LHCN-M2 (cell line): ENCODE data around the gene HTR5A. TPM values are rescaled to one million over a fixed set of nuclear protein-coding genes. Genes with fewer than 3 reads are reported as not detected.
"Not testable (repeated sequence)": the region's sequence is repeated elsewhere in the genome, so short reads cannot be mapped to it uniquely, and the experiment has no call there.

Source experiments
- DNase-seq: peaks from one replicate; pipeline ENCODE4 v3.0.0-alpha.2; 2012; ENCODE audit warnings: low read depth
- polyA plus RNA-seq: library from polyadenylated mRNA; unstranded; fragments of >200 nt; gene quantifications from one replicate; pipeline ENCODE4 v1.2.1, GENCODE V29; 2012; ENCODE audit warnings: missing spikeins
- total RNA-seq: library from RNA; depleted of rRNA; stranded (reverse); fragments of >200 nt; gene quantifications from 2 replicates; pipeline ENCODE4 v1.2.3, GENCODE V29; 2014; rRNA removed

HTR5A gene
- total RNA-seq: not detected in 2 replicates
- not detected for polyA plus RNA-seq

GRCh38 chr7:155069992-155070751, at the start of gene HTR5A:
Gene HTR5A, plus strand, starts transcription at chr7:155070324. Its CDS starts 576 bp downstream, at chr7:155070900.
- DNase-seq: peak; percentile 89

- peak; percentile 15 for DNase-seq
Measured at GRCh38 chr7:155020996-155021395, 49.1 kb upstream of the HTR5A start.

- DNase-seq: no peak
Measured at GRCh38 chr7:155021699-155022145, 48.4 kb upstream of the HTR5A start.

GRCh38 chr7:155027879-155028278, 42.2 kb upstream of the HTR5A start:
- DNase-seq: no peak

GRCh38 chr7:155032978-155033377, 37.1 kb upstream of the HTR5A start:
- no peak for DNase-seq

- not testable (repeated sequence) for DNase-seq
Measured at GRCh38 chr7:155034495-155034894, 35.6 kb upstream of the HTR5A start.

DNA sequence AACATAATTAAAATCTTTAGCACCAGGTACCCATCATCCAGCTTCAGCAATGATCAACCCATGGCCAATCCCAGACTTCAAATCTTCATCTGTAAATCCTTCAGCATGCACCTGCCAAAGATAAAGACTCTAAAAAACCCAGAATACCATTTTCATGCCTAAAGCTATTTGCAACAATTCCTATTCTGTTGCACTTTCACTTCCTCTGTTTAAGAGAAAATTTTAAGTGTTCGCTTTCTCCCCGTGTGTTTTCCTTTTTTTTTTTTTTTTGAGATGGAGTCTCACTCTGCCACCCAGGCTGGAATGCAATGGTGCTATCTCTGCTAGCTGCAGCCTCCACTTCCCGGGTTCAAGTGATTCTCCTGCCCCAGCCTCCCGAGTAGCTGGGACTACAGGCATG, 31.8 kb upstream of the HTR5A start:
- DNase-seq: no peak

- DNase-seq: no peak
Measured at GRCh38 chr7:155043756-155044155, 26.4 kb upstream of the HTR5A start.

DNA sequence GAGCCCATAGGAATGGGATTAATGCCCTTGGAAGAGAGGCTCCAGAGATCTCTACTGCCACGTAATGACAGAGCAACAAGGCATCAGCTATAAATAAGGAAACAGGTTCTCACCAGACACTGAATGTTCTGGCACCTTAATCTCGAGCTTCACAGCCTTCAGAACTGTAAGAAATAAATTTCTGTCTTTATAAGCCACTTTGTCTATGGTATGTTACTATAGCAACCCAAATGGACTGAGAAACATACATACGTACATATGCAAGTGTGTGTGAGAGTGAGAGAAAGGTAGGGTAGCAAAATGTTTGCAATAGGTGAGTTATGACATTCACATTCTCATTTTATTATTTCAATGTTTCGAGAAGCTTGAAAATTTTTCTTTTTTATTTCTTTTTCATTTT, 22.1 kb upstream of the HTR5A start:
- DNase-seq: no peak

GRCh38 chr7:155051355-155051754, 18.8 kb upstream of the HTR5A start:
- DNase-seq: no peak

DNA sequence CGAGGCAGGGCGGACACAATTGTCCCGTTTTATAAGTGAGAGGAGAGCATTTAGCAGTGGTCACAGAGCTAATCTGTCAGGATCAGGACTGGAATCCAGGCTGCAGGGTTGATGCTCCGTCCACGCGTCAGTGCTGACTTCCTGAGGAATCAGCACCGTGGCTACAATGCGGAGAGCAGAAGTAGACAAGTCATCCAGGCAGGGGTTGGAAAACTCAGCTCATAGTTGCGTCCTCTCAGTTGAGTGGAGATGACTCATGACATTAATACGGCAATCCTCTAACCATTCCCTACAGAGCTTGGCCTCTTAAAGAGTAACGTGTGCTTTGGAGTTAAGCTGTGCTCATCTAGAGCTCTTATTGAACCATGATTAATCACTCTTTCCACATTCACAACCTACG, 17.1 kb upstream of the HTR5A start:
- DNase-seq: peak; percentile 46

DNA sequence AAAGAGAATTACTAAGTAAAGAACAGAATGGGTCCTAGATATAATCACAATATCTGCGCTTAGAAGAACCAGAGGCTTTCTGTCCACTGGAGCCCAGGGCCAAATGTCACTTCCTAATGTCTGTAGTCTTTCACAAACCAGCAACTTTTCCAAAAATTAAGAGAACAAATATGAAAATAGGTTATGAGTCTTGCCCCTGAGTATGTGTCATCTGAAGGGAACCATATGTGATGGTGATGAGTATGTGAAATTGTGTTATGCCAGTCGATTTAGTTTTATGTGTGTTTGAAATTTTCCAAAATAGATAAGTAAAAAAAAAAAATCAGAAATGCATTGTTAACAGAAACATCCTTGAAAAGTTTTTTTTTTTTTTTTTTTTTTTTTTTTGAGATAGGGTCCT, 15.4 kb upstream of the HTR5A start:
- no peak for DNase-seq

DNA sequence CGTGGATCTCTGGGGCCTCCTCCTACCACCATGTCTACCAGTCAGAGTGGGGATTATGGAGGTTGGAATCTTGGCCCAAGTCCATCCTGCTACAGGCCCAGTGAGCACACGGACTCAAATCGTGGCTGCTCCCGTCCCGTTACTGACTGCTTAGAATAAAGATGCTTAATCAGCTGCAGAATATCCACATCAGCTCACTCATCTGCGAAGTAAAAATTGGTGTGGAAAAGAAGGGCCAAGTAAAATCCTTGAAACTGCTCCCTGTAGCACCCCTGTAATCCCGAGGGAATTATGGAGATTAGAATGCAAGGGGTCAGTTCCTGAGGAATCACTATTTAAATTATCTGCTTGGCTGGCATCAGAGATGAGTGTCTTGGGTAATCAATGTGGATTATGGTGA, 13.0 kb upstream of the HTR5A start:
- DNase-seq: peak; percentile 58

DNA sequence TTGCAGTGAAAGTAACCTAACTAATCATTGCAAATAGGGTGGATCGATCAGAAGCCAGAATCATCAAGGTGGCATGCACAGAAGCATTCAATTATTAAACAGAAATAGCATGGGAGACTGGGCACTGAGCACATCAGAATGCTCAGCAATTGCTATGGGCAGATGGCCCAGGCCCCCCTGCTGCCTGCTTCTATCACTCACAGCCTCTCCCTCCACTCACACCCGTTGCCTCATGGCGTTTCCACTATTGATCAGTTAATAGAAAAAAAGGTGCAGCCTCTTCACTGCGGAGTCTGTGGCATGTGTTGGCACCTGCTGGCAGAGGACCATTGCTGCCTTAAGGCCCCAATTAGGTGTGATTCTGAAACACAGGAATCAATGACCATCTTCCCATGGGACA, 11.2 kb upstream of the HTR5A start:
- no peak for DNase-seq

DNA sequence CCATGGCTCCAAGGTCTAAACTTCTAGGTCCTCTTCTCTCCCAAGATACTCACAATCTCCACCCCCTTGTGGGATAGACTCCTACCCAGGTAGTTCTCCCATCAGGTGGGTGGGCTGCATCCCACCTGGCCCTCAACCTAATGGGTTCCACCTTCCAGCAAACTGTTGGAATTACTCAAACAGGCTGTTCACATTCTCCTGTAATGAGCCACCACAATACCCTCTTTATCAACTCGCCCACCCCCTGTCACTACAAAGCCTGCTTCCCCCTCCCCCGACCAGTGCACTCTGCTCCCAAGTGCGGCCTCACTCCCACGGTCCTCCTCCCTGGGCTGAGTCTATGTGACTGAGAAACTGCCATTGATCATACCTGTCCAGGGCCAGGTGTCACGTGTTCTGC, 10.4 kb upstream of the HTR5A start:
- DNase-seq: no peak

DNA sequence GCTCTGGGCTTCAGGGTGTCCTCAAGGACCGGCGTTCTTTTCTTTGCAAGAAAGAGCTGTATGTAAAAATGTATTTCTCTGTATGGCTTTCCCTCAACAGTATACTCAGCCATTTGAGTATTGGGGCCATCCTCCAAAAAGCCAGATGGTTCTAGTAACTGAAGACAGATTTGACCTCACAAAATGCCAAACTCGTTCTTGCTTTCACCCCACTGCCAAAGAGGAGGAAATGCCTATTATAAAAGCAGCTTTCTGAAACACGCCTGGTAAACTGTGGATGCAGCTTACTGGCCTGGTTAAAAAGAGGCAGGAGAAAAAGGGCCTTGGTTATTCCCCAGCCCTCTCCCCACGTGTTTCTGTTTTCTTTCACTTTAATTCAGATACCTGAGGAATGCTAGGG, 7.7 kb upstream of the HTR5A start:
- DNase-seq: no peak

DNA sequence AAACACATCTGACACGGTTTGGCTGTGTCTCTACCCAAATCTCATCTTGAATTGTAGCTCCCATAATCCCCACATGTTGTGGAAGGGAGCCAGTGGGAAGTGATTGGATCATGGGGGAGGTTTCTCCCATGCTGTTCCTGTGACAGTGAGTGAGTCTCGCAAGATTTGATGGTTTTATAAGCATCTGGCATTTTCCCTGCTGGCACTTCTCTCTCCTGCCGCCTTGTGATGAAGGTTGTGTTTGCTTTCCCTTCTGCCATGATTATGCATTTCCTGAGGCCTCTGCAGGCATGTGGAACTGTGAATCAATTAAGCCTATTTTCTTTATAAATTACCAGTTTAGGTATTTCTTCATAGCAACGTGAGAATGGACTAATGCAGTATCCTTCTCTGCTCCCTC, 5.9 kb upstream of the HTR5A start:
- DNase-seq: no peak

- peak; percentile 99 for DNase-seq
Measured at GRCh38 chr7:155066417-155066950, 3.6 kb upstream of the HTR5A start.

DNA sequence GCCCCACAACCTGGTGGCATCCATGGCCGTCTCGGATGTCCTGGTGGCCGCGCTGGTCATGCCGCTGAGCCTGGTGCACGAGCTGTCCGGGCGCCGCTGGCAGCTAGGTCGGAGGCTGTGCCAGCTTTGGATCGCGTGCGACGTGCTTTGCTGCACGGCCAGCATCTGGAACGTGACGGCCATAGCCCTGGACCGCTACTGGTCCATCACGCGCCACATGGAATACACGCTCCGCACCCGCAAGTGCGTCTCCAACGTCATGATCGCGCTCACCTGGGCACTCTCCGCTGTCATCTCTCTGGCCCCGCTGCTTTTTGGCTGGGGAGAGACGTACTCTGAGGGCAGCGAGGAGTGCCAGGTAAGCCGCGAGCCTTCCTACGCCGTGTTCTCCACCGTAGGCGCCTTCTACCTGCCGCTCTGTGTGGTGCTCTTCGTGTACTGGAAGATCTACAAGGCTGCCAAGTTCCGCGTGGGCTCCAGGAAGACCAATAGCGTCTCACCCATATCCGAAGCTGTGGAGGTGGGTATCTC, 1.1 kb downstream of the HTR5A start:
- DNase-seq: no peak

DNA sequence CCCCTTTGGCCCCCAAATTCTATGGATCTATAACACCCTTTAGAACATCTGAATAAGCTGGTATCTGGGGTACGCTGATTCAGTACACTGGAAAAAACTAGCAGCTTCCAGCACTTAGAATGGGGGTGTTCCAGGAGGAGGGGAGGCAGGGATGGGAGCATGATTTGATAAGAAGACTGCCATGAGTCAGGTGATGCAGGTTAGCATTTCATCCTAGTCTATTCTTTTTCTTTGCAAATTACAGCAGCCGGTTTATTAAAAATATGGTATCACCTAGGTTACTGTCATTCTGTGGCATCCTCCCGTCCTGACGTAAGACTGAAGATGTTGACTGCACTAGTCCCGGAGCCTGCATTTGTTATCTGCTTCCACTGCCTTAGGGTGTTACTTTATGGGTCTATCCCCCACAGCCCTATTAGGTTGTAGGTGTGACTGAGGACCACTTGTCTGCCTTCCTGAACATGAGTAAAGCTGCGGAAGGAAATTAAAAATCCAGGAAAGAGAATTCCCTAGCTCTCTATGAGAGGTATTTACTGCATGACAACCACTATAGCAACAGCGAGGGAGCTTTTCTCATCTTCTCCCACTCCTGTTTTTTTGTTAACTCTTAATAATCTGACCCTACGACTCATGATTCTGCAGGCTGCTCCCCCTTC, 1.9 kb downstream of the HTR5A start:
- DNase-seq: no peak

- no peak for DNase-seq
Measured at GRCh38 chr7:155073922-155074321, 3.8 kb downstream of the HTR5A start.

GRCh38 chr7:155084021-155084420, 13.9 kb downstream of the HTR5A start:
- no peak for DNase-seq

- DNase-seq: no peak
Measured at GRCh38 chr7:155084969-155085368, 14.8 kb downstream of the HTR5A start.
